Renal cortex interstitium (tissue), 11 donors: ENCODE data around the gene AKAP7. TPM values are rescaled to one million over a fixed set of nuclear protein-coding genes. Genes with fewer than 3 reads are reported as not detected.
"Not testable (repeated sequence)": the region's sequence is repeated elsewhere in the genome, so short reads cannot be mapped to it uniquely, and the experiment has no call there.

Experiments used
- DNase-seq, 11 donors: peaks; one replicate each; pipeline ENCODE4 v3.0.0-alpha.2; 2013; ENCODE audit warnings: low read depth in 9 of 11, low spot score in 4 of 11; ENCODE audit errors: extremely low read depth in 1 of 11
- polyA plus RNA-seq, 3 donors: library from polyadenylated mRNA; unstranded; fragments of 120-200 nt; gene quantifications; one replicate each; pipeline ENCODE4 v1.2.1, GENCODE V29; 2013; ENCODE audit not compliant: insufficient read length in 3 of 3

The AKAP7 gene
- polyA plus RNA-seq, 3 donors = 10.4 to 14.8 (median 13.9) TPM

- no peak for DNase-seq
Observed at GRCh38 chr6:131275273-131275672, 140.0 kb downstream of the AKAP7 start.

- DNase-seq = no peak
Observed at GRCh38 chr6:131277591-131277990, 142.3 kb downstream of the AKAP7 start.

DNA sequence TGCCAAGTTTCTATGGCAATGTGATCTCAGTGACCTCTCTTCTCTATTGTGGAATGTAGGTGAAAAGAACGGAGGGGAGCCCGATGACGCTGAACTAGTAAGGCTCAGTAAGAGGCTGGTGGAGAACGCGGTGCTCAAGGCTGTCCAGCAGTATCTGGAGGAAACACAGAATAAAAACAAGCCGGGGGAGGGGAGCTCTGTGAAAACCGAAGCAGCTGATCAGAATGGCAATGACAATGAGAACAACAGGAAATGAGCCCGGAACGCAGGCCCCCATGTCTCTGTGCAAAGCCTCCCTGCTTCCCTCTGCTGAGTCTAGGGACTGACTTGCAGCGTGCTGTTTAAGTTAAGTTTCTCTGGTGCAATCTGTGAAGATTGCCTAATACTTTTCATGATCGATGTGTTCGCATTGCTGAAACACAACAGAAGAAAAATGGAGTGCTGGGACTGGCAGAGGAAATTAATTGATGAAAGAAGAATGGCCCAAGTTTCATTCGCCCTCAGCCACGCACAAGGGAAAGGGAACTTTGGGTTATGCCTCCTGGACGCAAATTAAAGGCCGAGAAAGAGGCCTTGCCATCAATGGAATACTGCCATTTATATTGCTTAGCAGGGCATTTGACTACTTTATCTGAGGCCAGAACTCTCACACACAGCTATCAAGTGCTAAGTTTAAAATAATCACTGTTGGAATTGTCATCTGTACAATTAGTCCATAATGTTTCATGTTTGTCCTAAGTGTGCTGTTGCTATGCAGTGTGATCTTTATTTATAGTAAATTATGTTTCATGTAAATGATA, 146.4 kb downstream of the AKAP7 start:
- DNase-seq = no peak

GRCh38 chr6:131282365-131282764, 147.1 kb downstream of the AKAP7 start:
- no peak for DNase-seq

GRCh38 chr6:131283466-131284175, 148.4 kb downstream of the AKAP7 start:
- DNase-seq = no peak

- no peak for DNase-seq
Observed at GRCh38 chr6:131285548-131285947, 150.3 kb downstream of the AKAP7 start.

DNA sequence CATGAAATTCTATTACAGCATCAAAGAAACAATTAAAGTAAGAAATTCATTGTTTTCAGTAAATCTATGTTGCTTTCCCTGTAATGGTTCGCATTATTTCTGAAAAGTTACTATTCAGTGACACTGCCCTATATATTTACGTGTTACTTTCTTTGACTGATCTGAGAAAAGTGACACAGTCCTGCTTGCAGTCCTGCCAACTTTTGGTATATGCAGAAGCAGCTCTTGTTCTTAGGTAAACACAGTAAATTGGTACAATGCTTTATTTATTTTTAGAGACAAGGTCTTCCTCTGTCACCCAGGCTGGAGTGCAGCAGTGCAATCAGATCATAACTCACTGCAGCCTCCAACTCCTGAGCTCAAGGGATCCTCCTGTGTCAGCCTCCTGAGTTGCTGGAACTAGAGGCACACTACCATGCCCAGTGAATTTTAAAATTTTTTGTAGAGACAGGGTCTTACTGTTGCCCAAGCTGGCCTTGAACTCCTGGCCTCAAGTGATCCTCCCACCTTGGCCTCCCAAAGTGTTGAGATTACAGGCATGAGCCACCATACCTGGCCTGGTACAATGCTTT, 151.3 kb downstream of the AKAP7 start:
- no peak for DNase-seq

- DNase-seq = no peak
Observed at GRCh38 chr6:131288214-131288613, 152.9 kb downstream of the AKAP7 start.

GRCh38 chr6:131290955-131291354, 155.7 kb downstream of the AKAP7 start:
- no peak for DNase-seq

- DNase-seq = peak in 5 of 11 donors; percentile 4 to 18 (median 8)
Observed at GRCh38 chr6:131292145-131292938, 157.1 kb downstream of the AKAP7 start.

GRCh38 chr6:131293472-131293911, 158.2 kb downstream of the AKAP7 start:
- DNase-seq = no peak

- DNase-seq = no peak
Observed at GRCh38 chr6:131295081-131295480, 159.8 kb downstream of the AKAP7 start.

- not testable (repeated sequence) for DNase-seq
Observed at GRCh38 chr6:131300826-131301225, 165.6 kb downstream of the AKAP7 start.

- no peak for DNase-seq
Observed at GRCh38 chr6:131303338-131303930, 168.2 kb downstream of the AKAP7 start.

DNA sequence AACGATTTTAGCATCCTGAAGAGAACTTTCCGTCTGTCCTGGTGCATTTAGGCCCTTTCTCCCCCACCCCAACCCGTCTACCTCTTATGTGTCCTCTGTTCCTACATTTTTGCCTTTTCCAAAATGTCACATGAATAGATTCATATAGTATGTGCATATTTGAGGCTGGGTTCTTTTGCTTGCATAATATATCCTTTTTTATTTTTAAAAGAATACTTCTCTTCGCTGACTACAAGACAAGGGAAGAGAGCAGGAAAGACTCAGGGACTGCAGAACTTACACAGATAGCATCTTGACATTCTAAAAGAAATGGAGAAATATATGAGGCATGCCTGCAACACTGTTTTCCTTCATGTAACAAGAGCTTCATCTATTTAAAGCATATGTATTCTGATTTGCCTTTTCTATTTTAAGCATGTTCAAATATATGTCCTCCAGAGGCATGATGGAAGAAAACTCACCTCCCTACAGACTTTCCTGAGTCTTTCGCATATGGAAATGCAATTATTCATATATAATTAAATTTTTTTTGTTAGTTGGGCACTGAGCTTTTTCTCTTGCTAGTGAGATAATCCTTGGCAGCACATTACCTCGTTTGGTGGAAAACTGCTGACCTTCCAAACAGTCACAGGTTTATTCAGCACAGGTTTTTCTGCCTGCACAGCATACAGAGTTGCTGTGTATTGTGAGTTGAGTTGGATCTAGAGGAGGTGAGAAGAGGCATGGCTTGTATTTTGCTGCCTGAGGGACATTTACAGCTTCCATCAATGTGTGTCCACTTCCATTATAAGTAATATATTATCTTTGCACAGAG, 170.0 kb downstream of the AKAP7 start:
- DNase-seq = no peak

DNA sequence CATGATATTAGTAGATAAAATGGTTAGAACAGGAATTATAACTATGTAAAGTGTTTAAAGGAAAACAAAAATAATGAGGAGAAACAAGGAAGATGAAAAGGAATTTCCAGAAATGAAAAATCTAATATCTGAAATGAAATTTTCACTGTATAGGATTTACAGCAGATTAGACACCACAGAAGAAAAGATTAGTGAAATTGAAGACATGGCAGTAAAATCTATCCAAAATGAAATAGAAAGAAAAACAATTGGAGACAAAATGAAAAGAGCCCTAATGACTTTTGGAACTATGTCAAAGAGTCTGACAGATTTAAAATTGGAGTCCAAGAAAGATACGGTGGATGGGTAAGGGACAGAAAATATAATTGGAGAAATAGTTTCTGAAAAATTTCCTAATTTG, 174.2 kb downstream of the AKAP7 start:
- DNase-seq = no peak

DNA sequence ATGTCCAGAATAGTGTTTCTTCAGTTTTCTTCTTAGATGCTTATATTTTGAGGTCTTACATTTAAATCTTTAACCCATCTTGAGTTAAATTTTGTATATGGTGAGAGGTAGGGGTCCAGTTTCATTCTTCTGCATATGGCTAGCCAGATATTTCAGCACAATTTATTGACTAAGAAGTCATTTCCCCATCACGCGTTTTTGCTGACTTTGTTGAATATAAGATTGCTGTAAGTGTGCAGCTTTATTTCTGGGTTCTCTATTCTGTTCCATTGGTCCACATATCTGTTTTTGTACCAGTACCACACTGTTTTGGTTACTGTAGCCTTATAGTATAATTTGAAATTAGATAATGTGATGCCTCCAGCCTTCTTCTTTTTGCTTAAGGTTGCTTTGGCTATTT, 179.6 kb downstream of the AKAP7 start:
- no peak for DNase-seq

DNA sequence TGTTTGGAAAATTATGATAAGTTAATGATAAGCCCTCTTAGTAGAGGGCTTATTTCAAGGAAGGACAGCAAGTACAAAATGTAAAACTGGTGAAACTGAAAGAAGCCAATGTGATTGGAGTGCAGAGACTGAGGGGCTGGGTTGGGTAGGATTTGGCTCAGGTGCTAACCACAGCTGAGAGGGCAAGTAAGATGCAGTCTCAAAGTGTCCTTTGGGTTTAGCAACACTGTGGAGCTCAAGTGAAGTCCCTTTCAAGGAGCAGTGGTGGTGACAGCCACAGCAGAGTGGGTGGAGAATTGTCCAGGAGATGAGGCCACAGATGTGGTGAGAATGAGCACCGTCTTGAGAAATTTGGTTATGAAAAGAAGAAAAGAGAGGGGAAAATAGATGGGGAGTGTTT, 181.4 kb downstream of the AKAP7 start:
- no peak for DNase-seq
